C4-2B (cell line): ENCODE measurements around the gene LRBA.

Source experiments
- CTCF ChIP-seq: fragments of 450-650 bp; conservative IDR thresholded peaks from 2 replicates; pipeline ENCODE4 v1.5.1; 2017; ENCODE audit warnings: mild to moderate bottlenecking
- ZFX ChIP-seq: fragments of 450-650 bp; IDR thresholded peaks from 2 replicates; pipeline ENCODE4 v1.6.1; 2017

DNA sequence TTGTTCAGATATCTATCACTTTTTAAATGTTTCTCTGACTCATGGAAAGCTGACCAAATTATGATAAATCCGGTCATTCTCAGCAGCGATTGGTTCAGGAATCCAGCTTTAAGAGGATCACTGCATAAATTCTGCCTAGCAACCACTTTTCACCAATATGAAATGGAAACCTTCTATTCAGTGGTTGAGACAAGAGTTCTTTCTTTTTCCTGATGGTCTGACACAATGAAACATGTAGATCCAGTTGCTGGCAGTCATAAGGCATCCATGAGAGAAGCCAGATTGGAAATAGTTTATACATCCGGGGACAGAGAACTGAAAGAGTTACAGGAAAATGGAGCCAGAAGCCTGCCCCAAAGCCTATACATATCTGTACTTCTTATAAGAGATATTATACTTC, 406.0 kb downstream of the LRBA start:
- TF ChIP-seq CTCF: no peak
- no peak for TF ChIP-seq ZFX
